NCI-H1048 (cell line): ENCODE results near the gene CLEC10A.
"Not testable (repeated sequence)": the region's sequence is repeated elsewhere in the genome, so short reads cannot be mapped to it uniquely, and the experiment has no call there.

Source experiments
- DNase-seq: peaks from one replicate; lab custom pipeline; 2025; lab: John Stamatoyannopoulos, UW

Gene CLEC10A

DNA sequence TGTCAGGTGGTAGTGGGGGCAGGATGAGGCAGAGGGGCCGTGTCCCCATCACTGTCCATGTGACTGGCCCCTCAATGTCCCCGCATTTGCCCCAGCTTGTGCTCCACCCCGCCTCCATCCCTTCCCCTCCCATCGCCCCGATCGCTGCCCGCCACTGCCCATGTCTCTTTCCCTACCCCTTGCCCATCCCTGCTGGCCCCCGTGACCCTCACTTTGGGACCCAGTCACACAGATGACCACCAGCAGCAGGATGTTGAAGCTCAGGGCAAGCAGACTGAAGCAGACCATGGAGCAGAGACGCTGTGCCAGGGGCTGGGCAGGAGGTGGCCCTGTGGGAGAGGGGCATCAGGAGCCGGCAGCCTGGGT, 28.5 kb upstream of the CLEC10A start:
- no peak for DNase-seq

DNA sequence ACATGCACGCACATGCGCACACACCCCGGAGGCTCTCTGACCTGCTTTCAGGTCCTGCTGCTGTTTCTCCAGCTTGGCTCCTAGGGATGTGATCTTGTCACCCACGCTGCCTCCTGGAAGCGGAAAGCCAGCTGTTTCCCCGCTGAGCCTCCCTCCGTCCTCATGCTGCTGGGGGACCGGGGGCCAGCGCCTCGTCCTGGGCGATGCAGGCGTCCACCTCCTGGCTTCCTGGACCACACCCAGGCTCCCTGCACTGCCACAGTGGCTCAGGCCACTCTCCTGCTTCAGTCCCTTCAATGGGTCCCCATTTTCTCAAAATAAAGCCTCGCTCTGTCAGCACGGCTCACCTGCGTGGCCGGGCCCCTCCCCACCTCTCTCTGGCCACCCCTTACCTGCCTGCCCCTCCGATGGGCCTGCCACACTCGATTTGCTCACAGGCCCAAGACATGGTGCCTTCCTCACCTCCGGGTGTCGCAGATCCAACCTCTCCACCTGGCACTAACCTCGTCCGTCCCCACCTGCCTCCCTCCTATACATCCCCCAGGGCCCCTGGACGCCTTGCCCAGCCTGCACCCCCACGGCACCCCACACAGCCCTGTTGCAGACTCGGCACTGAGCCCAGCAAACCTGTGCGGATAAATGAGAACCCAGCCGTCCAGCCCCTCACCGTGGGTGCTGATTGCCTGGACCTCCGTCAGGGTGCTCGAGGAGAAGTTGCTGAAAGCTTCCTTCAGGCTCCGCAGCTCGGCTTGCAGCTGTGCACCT, 27.9 kb upstream of the CLEC10A start:
- DNase-seq: no peak

DNA sequence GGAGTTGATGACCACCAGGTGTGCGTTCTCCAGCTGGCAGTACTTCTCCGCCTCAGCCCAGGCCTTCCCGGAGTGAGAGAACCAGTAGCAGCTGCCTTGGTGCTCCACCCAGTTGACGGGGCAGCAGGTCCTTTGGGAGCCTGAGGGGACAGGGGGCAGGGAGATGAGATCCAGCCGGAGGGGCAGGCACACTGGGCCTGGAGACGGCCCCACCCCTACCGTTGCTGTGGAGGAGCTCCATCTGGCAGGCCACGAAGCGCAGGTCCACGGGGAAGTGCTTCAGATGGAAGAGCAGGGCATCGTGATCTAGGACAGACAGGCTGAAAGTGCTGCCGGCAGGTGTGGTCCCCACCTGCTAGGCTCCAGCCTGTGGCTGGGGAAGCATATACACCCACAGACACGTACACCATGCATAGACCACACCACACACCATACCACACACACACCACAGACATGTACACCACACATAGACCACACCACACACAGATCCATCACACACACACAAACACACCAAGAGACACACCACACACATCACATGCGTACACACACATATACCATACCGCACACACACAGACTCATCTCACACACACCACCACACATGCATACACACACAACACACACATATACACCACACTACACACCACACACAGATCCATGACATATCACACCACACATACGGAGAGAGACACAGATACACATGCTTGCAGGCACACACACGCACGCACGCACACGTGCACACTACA, 27.1 kb upstream of the CLEC10A start:
- no peak for DNase-seq

DNA sequence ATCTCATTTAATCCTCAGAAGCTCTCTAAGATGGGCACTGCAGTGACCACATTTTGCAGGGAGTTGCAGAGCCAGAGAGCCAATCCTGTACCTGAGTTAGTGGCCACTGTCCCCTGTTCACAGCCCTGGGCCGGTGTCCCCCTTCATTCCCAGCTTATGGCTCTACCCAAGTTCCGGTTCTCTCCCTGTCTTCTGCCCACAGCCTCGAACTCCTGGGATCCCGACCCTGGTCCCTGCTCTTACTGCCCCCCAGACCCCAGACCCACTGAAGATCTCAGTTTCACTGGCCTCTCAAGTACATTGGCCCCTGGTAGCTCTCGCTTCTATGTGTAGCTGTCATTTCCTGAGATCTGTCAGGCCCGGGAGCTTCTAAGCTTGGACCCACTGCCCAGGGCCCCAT, 22.4 kb upstream of the CLEC10A start:
- no peak for DNase-seq

DNA sequence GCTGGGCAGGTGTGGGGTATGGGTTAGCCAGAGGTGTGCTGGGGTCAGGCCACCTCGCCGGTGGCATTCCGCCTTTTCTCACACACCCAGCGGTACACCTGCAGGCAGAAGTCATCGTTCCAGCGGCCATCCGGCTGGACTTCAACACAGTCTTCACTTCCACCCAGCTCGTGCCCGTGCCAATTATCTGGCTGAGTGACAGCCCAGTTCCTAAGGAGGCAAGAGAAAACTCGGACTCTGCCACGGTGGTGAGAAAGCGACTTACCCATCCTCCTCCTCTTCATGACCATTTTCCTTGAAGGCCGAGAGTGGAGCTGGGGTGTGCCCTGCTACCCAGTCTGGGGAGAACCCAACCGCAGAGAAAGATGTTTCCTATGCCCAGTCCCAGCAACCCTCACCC, 21.5 kb upstream of the CLEC10A start:
- DNase-seq: no peak

DNA sequence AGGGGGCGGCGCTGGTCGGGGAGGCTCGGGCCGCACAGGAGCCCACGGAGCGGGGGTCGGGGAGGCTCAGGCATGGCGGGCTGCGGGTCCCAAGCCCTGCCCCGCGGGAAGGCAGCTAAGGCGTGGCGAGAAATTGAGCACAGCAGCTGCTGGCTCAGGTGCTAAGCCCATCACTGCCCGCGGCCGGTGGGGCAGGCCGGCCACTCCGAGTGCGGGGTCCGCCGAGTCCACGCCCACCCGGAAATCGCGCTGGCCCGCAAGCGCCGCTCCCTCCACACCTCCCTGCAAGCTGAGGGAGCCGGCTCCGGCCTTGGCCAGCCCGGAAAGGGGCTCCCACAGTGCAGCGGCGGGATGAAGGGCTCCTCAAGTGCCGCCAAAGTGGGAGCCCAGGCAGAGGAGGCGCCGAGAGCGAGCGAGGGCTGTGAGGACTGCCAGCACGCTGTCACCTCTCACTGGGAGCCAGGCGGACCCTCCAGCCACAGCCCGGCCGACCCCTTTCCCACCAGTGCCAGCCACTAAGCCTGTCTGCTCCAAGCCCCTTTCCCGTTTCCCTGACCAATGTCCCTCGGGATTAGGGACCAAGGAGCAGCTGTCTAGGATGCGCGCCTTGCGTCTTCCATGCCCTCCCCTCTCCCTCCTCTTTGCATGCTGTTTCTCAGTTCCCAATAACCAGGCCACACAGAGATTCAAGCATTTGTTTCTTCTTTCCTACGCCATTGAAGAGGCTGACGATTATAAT, 20.8 kb upstream of the CLEC10A start:
- DNase-seq: not testable (repeated sequence)

DNA sequence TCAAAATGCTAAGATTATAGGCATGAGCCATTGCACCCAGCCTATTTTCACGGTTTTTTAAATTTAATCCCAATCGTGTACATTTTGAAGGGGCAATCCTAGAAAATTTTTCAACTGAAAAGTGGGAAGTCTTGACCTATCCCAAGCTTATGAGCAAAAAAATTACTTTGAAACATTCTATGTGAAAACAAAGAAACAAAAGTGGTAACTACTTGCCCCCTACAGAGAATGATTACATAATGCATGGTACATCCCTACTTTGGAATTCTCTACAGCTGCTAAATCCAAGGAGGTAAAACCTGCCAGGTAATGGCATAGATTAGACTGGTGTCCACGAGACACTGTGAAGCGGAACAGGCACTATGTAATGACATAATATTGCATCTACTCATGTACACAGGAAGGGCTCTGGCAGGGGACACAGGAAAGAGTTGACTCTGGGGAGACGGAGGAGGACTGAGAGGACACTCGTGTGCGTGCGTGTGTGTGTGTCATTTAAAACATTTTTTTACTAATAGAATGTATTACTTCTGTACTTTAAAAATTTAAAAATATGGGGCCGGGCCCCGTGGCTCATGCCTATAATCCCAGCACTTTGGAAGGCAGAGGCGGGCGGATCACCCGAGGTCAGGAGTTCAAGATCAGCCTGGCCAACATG, 18.9 kb upstream of the CLEC10A start:
- no peak for DNase-seq

DNA sequence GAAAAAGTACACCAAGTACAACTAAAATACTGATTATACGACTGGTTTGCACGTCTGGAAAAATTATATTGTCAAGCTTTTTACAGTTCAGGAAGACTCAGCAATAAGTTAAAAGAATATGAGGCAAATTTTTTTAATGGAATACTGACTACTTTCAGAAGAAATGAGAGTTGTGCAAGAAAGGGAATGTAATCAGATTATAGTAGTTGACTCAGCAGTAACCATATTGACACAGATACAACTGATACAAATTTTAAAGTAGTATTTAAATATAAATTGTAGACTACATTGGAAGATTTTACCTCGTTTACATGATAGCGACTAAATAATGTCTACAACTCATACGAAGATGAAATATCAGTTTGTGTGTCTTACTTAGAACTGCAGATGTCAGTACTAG, 17.9 kb upstream of the CLEC10A start:
- DNase-seq: no peak

DNA sequence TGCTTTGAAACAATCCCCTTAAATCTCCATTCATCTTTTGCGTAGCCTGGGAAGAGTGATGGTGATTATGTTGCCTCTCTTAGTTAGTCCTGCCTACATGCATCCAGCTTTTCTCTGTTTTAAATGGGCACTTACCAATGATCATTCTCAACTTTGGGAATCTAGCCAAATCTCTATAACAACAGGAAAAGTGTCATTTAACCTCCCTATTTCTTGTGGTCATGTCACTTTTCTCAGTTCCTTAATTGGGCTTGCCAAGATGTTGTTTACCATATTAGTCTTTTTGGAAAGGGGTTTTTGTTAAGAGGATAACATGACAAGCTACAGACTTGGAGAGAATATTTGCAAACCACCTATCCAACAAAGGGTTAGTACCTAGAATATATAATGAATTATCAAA, 15.6 kb upstream of the CLEC10A start:
- DNase-seq: no peak

DNA sequence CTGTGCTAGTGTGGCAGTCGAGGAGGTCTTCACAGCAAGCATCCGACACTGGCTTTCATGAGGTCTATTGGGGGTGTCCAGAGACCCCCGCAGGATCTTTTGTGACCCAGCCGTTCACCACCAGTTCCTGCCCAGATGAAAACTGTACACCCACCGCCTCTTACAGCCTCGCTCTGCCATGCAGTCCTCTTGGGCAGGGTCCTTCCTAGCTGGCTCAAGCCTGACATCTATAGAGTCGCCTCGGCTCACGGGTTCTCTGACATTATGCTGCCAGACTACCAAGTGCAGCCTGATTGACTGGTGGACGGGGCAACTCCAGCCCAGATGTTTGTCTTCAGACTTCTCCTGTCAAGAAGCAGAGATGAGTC, 14.6 kb upstream of the CLEC10A start:
- DNase-seq: no peak

DNA sequence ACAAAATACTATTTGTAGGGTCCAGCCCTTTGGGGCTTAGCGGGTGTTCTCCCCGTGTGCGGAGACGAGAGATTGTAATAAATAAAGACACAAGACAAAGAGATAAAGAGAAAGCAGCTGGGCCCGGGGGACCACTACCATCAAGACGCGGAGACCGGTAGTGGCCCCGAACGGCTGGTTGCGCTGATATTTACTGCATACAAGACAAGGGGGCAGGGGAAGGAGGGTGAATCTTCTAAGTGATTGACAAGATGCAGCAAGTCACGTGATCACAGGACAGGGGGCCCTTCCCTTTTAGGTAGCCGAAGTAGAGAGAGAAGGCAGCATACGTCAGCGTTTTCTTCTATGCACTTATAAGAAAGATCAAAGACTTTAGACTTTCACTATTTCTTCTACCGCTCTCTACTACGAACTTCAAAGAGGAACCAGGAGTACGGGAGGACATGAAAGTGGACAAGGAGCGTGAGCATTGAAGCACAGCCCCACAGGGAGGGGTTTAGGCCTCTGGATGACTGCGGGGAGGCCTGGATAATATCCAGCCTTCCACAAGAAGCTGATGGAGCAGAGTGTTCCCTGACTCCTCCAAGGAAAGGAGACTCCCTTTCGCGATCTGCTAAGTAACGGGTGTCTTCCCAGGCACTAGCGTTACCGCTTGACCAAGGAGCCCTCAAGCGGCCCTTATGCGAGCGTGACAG, 11.4 kb upstream of the CLEC10A start:
- DNase-seq: not testable (repeated sequence)

DNA sequence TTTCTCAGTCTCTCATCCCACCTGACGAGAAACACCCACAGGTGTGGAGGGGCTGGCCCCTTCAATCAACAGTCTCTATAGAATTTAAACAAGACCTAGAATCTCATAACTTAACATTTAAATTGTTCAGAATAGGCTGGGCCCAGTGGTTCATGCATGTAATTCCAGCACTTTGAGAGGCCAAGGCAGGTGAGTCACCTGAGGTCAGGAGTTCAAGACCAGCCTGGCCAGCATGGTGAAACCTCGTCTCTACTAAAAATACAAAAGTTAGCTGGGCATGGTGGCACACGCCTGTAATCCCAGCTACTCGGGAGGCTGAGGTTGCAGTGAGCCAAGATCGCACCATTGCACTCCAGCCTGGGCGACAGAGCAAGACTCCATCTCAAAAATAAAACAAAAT, 9.5 kb upstream of the CLEC10A start:
- not testable (repeated sequence) for DNase-seq

DNA sequence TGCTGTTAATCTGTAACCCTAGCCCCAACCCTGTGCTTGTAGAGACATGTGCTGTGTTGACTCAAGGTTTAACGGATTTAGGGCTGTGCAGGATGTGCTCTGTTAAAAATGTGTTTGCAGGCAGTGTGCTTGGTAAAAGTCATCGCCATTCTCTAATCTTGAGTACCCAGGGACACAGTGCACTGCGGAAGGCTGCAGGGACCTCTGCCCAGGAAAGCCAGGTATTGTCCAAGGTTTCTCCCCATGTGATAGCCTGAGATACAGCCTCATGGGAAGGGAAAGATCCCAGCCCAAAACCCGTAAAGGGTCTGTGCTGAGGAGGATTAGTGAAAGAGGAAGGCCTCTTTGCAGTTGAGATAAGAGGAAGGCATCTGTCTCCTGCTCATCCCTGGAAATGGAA, 8.4 kb upstream of the CLEC10A start:
- not testable (repeated sequence) for DNase-seq

DNA sequence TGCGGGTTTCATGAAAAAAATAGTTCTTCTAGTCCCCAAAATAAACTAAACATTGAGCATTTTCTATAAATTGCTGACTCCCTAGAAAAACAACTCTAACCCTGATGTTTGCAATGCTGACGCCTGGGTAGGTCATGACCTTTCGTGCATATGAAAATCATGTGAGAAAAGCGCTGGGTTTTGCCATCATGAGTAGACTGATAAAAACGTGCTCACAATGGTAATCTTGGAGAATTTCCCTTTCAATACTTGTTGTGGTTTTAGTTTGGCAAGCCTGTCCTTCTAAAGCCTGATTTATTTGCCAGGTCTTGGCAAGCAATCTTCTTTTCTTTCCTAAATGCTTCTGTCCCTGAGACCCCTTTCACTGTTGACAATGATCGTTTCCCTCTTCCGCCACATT, 4.0 kb upstream of the CLEC10A start:
- DNase-seq: no peak

DNA sequence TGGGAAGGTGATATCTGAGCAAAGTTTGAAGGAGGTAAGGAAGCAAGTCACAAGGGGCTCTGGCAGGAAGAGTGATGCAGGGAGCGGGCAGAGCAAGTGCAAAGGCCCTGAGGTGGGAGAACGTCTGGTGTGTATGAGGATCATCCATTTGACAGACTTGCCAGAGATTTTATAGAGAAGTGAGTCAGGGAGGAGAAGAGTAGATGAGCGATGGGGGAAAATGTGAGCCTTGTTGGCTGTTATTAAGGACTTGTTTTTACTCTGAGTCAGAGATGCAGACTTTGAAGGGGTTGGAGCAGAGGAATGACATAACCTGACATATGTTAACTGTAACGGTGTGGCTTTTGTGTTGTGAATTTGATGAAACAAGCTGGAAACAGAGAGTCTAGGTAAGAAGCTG, 3.5 kb upstream of the CLEC10A start:
- DNase-seq: no peak

DNA sequence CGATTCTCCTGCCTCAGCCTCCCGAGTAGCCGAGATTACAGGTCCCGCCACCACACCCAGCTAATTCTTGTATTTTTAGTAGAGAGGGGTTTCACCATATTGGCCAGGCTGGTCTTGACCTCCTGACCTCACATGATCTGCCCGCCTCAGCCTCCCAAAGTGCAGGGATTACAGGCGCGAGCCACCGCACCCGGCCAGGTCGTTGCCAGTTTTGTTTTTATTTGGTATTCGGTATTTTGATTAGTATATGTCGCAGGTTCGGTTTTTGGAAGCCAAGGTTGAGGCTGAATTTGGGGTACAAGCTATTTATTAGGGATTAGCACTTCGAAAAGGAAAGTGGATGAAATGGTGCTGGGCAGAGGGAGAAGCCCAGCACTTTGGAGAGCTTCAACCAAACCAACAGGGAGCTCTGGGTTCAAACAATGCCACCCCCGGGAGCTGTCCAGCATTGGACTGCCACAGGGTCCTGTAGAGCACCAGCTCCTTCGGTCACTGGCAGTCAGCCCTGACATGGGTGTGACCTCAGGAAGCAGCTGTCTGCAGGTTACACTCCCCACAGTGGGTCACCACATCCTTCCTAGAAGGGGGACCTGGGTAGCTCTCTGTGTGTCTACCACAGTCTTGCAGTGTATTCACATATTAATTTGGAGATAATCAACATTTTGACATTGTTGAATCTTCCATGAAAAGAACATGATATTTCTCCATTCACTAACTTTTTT, 1.5 kb upstream of the CLEC10A start:
- no peak for DNase-seq

DNA sequence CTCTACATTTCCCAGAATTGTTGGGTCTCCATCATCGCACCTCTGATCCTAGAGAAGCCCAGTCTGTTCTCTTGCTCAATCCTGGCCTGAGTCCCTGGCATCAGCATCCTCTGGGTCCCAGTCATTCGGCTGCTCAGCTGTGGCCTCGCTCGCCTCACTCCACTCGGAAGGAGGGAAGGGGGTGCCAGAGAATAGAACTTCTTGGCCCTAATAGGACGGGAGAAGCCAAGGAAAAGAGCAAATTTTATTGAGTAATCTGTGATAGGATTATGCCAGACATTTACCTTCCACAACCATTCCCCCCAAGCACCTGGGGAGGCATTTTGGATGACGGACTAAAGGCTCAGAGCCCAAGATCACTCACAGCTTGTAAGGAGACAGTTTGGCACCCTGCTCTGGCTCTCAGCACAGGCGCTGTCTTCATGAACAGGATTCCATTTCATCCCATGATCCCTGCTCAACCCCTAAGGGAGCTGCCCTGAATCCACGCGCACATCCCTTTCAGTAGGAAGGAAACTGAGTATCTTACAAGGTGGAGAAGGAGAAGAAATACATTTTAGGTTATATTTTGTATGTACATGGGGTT, 498 bp upstream of the CLEC10A start:
- DNase-seq: no peak

DNA sequence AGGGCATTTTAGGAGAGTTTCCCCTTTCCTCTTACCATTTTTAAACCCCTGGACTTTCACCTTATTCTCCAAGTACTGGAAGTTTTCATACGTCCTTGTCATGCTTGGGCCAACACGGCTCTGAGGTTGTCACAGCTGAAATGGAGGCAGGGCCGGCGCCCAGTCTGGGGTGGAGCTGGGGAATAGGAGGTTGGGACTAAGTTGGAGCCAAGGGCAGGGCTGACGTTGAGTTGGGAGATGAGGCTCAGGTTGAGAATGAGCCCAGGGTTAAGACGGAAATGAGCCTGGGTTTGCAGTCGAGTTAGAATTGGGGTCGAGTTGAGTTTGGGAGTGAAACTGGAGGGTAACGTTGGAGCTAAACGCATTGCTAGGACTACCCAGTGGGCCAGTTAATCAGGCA, 1.3 kb downstream of the CLEC10A start:
- no peak for DNase-seq

DNA sequence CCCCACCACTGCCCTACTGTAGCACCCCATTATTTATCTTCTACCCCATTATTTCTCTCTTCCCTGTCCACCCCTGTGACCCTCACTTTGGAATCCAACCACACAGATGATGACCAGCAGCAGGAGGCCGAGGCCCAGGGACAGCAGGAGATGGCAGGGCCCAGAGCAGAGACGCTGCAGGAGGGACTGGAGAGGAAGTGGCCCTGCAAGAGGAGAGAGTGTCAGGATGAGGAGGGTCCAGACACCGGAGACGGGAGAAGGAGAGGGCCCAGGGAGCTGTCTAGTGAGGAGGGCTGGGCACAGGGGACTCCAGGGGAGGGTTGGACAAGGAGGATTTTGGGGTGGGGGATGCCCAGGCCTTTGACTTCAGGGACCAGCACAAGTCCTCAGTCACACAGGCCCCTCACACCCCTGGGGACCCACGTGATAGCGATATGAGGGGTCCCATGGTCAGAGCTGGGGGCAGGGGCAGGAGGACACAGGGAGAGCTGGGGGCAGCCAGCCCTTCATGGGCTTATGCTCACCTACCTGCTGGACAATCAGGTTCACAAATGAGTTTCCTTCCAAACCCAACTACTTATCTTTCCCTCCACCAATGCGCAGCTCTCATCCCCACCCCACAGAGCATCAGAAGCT, 2.0 kb downstream of the CLEC10A start:
- no peak for DNase-seq

DNA sequence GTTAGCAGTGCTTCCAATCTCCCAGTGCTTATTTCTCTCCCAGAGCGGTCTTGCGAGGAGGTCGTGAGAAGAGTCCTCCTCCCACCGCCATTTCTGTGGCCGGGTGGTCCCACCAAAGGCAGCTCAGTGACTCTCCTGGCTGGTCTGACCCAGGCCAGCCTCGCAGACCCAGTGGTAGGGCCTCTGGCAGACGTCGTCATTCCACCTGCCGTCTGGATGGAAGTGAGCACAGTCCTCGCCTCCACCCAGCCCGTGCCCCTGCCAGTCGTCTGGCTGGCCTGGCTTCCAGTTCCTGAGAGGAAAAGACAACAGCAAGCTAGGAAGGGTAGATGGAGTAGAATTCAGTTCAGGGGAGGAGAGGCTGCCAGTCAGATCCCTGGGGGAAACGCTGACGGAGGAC, 5.1 kb downstream of the CLEC10A start:
- DNase-seq: no peak
